HCT116 (cell line): ENCODE measurements around the gene PAPOLG.

Source experiments
- CEBPB ChIP-seq: IDR thresholded peaks from 2 replicates; pipeline ENCODE4 v1.6.1; 2012; ENCODE audit warnings: low read depth
- EZH2 ChIP-seq: fragments of 200-600 bp; sonication (generic); IDR thresholded peaks from 2 replicates; pipeline ENCODE4 v1.6.1; 2017; ENCODE audit warnings: antibody characterized with exemption, mixed run types
- EZH2phosphoT487 ChIP-seq: fragments of 200-600 bp; IDR thresholded peaks from 2 replicates; pipeline ENCODE4 v1.6.1; 2018; ENCODE audit warnings: antibody characterized with exemption, borderline replicate concordance
- POLR2A ChIP-seq: IDR thresholded peaks from 2 replicates; pipeline ENCODE4 v1.7.0; 2011; ENCODE audit warnings: borderline replicate concordance; ENCODE audit not compliant: insufficient read depth, insufficient read length; ENCODE audit errors: extremely low read depth
- POLR2AphosphoS5 ChIP-seq: IDR thresholded peaks from 2 replicates; pipeline ENCODE4 v1.6.1; 2011; ENCODE audit warnings: mild to moderate bottlenecking, low read depth, low read length, moderate library complexity
- RAD21 ChIP-seq: IDR thresholded peaks from 2 replicates; pipeline ENCODE4 v1.6.1; 2012; ENCODE audit warnings: low read depth, mild to moderate bottlenecking
- TCF7L2 ChIP-seq: IDR thresholded peaks from 2 replicates; pipeline ENCODE4 v1.7.0; 2011; ENCODE audit warnings: borderline replicate concordance, inconsistent platforms; ENCODE audit not compliant: insufficient read depth, insufficient read length; ENCODE audit errors: extremely low read depth
- ZFX ChIP-seq: fragments of 450-650 bp; IDR thresholded peaks from 2 replicates; pipeline ENCODE4 v1.6.1; 2017
- TF ChIP-seq, protein P1 (sequence below), 3 experiments: fragments of 200-600 bp in 1 of 3; sonication (generic) in 1 of 3; IDR thresholded peaks in 2 of 3; conservative IDR thresholded peaks in 1 of 3; 2 replicates each; pipeline ENCODE4 v1.5.1; 2012 to 2017; ENCODE audit warnings: low read depth in 2 of 3, low read length in 2 of 3, antibody characterized with exemption in 1 of 3, borderline replicate concordance in 1 of 3, control low read depth in 1 of 3, mild to moderate bottlenecking in 1 of 3, mixed read lengths in 1 of 3, mixed run types in 1 of 3, moderate library complexity in 1 of 3; ENCODE audit not compliant: insufficient read depth in 1 of 3
- TF ChIP-seq, protein P2 (sequence below): IDR thresholded peaks from 2 replicates; pipeline ENCODE4 v1.6.1; 2012

DNA sequence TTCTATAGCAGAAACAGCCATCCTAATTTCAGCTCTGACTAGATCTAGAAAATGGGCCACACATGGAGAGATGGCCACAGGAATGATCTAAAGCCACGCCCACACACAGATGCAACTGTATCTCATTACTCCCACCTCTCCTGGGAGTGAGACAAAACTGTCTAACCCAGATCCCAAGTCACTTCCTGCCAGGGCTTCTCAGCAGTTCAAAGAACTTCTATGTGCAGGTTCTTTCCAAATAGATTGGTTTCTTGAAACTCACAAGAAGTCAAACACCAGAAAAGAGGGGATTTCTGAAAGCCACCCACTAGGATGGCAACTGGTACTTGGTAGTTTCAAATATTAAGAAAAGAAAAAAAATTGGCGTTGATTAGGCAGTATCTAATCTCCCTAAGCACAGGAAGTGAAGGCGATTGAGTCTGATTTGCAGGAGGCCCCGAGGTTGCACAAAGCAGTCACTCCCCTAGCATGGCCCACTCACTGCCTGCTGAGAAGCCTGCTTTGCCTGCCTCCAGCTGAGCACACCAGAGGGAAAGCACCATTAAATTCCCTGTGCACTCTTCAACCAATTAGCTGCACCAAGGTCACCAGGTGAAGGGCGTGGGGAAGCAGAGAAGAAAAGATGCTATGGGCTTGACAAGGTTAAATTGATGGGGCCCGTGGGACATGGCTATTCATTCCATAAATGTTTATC, 51.1 kb downstream of the PAPOLG start:
- no peak for TF ChIP-seq EZH2phosphoT487
- no peak for TF ChIP-seq EZH2
- no peak for TF ChIP-seq CEBPB
- TF ChIP-seq, protein P1, sequence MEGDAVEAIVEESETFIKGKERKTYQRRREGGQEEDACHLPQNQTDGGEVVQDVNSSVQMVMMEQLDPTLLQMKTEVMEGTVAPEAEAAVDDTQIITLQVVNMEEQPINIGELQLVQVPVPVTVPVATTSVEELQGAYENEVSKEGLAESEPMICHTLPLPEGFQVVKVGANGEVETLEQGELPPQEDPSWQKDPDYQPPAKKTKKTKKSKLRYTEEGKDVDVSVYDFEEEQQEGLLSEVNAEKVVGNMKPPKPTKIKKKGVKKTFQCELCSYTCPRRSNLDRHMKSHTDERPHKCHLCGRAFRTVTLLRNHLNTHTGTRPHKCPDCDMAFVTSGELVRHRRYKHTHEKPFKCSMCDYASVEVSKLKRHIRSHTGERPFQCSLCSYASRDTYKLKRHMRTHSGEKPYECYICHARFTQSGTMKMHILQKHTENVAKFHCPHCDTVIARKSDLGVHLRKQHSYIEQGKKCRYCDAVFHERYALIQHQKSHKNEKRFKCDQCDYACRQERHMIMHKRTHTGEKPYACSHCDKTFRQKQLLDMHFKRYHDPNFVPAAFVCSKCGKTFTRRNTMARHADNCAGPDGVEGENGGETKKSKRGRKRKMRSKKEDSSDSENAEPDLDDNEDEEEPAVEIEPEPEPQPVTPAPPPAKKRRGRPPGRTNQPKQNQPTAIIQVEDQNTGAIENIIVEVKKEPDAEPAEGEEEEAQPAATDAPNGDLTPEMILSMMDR (IDR thresholded peaks at IDR 0.05 in 2 of 3, conservative IDR thresholded peaks at IDR 0.05 in 1 of 3; ENCODE audit: borderline replicate concordance in 1 of 3, insufficient read depth in 1 of 3, low read depth in 2 of 3, low read length in 2 of 3): no peak
- TF ChIP-seq POLR2A: no peak
- TF ChIP-seq, protein P2, sequence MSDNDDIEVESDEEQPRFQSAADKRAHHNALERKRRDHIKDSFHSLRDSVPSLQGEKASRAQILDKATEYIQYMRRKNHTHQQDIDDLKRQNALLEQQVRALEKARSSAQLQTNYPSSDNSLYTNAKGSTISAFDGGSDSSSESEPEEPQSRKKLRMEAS: no peak
- no peak for TF ChIP-seq POLR2AphosphoS5
- no peak for TF ChIP-seq RAD21
- TF ChIP-seq TCF7L2: no peak
- no peak for TF ChIP-seq ZFX
